ENCODE results near the gene GNL1.

- TF ChIP-seq POLR2A (IDR thresholded peaks at IDR 0.05; ENCODE audit: low read depth, low read length): peak; percentile 45; the same call in 1 of the 2 replicates
- no peak; the same call in 1 of the 2 replicates for TF ChIP-seq POLR2AphosphoS5 (IDR thresholded peaks at IDR 0.05; ENCODE audit: low read depth, low read length)
- TF ChIP-seq TAF1 (IDR thresholded peaks at IDR 0.05; ENCODE audit: borderline replicate concordance, low read depth, low read length): no peak; the same call in 1 of the 2 replicates
These were observed at the start of gene GNL1 for GRCh38 chr6:30556066-30556905.

Data from GM12892 (cell line).